GM10248 (cell line): ENCODE measurements around the gene PARVB.
A peak's percentile ranks its signal among the peaks of the same experiment; 100 is the strongest.

ENCODE experiments used
- CTCF ChIA-PET: fragments of 300-600 bp; sonication (Branson Sonifier 250); formaldehyde crosslinking; extraction: SDS; loops from one replicate; lab custom pipeline; 2021; ENCODE audit warnings: antibody characterized with exemption; lab: Yijun Ruan, JAX
- POLR2A ChIA-PET: fragments of 350-650 bp; sonication (Branson Sonifier 250); formaldehyde crosslinking; extraction: SDS; loops from one replicate; lab custom pipeline; 2020; ENCODE audit warnings: antibody characterized with exemption; lab: Yijun Ruan, JAX
- DNase-seq: peaks from one replicate; pipeline ENCODE4 v3.0.0; 2012; ENCODE audit errors: extremely low spot score
- TF ChIP-seq, protein P1 (sequence below): IDR thresholded peaks from 2 replicates; pipeline ENCODE4 v1.5.1; 2012; ENCODE audit warnings: mild to moderate bottlenecking, low read depth; ENCODE audit errors: extremely low read depth, missing control alignments, control extremely low read depth

Gene PARVB

DNA sequence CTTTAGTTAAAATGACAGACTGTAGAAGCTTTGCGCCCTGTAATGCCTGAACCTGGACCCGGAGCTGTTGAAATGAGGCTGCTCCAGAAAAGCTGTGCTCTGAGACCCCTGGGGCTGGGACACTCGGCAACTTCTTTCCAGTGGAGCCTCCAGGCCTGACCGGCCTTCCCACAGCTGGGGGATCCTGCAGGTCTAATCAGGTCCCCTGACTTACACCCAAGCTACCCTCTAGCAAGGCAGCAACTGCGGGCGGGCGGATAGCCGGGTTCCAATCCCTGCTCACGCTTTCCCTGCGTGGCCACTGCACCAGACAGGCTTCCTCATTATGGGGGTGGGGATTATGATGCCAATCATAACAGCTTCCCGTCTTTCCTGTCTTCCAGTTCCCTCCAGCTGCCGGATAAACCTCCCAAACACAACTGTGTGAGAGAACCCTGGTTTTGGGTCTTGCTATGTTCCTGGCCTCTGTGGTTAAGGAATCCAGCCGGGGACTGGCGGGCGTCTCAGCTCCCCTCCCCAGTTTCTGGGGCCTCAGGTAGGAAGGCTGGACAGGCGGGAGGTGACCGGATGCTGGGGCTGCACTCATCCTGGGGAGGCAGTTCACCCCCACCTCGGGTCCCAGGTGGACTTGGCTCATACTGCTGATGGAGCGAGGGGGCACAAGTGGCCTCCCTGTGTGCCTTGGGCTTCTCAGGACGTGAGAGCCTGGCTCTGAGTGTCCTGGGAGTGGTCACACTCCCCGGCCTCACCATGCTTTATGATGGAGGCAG is 195.2 kb downstream of the PARVB start:
- DNase-seq = peak; percentile 9
- ChIA-PET POLR2A (no interaction called here), CTCF (interaction anchor here (1.6 kb wide), 1 partner anchor 13 kb away, joined by 4 read pairs; no protein-coding TSS in a partner anchor)
- TF ChIP-seq, protein P1, sequence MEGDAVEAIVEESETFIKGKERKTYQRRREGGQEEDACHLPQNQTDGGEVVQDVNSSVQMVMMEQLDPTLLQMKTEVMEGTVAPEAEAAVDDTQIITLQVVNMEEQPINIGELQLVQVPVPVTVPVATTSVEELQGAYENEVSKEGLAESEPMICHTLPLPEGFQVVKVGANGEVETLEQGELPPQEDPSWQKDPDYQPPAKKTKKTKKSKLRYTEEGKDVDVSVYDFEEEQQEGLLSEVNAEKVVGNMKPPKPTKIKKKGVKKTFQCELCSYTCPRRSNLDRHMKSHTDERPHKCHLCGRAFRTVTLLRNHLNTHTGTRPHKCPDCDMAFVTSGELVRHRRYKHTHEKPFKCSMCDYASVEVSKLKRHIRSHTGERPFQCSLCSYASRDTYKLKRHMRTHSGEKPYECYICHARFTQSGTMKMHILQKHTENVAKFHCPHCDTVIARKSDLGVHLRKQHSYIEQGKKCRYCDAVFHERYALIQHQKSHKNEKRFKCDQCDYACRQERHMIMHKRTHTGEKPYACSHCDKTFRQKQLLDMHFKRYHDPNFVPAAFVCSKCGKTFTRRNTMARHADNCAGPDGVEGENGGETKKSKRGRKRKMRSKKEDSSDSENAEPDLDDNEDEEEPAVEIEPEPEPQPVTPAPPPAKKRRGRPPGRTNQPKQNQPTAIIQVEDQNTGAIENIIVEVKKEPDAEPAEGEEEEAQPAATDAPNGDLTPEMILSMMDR = no peak

DNA sequence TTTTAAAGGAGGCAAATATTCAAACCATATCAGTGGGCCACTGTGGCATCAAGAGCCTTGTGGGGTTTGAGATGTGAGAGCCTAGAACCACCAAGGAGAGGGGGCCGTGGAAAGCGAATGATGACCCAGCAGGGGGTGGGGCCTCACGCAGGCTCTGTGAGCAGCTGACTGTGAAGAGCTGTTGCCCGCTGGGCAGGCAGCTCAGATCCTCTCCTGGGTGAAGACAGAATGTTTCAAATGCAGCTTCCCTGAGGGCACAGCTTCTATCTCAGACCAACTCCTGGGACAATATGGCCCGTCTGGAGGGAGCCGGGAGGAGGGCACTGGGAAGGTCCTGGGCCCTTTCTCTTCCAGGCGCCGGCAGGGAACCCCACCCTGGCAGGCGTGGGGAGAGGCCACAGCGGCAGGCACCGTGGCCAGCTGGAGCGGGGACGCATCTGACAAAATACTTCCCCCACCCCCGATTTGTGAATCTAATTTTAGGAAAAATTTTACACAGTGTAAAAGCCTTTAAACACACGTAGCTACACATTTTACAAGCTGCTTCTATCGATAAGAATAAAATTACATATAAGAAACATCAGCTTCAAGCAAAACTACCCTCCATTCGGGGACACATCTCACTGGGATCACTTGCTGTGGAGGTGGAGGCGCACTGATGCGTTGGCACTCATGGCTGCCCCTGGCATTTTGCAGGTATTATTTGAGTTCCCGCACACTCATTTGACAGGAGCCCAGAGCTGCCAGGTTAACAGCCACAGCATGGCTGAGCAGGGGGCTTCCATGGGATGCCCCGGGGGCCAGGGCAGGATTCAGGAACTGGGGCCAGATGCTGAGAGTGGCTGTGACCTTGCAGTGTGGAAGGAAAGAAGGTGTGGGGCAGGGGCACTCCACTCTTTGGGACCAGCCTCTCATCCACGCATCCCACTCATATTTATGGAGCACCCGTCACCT is 196.9 kb downstream of the PARVB start:
- ChIA-PET POLR2A (no interaction called here), CTCF (interaction anchor here (1.7 to 1.8 kb wide), 2 partner anchors 18 to 228 kb away, joined by 4 to 5 read pairs; no protein-coding TSS in a partner anchor)
- TF ChIP-seq, protein P1 = no peak
- DNase-seq = no peak

GRCh38 chr22:44221710-44222475 is 197.8 kb downstream of the PARVB start:
- TF ChIP-seq, protein P1 = no peak
- POLR2A ChIA-PET = no interaction called here
- CTCF ChIA-PET = interaction anchor here (1.7 to 1.8 kb wide), 2 partner anchors 17 to 229 kb away, joined by 4 to 5 read pairs; no protein-coding TSS in a partner anchor
- peak; percentile 8 for DNase-seq
